ENCODE data around the gene RABL3. TPM values are rescaled to one million over a fixed set of nuclear protein-coding genes. Genes with fewer than 3 reads are reported as not detected.
"Not testable (repeated sequence)": the region's sequence is repeated elsewhere in the genome, so short reads cannot be mapped to it uniquely, and the experiment has no call there.

The RABL3 gene
- total RNA-seq, 6 donors from 2014 or later: 4.9 to 20.1 (median 14.2) TPM

DNA sequence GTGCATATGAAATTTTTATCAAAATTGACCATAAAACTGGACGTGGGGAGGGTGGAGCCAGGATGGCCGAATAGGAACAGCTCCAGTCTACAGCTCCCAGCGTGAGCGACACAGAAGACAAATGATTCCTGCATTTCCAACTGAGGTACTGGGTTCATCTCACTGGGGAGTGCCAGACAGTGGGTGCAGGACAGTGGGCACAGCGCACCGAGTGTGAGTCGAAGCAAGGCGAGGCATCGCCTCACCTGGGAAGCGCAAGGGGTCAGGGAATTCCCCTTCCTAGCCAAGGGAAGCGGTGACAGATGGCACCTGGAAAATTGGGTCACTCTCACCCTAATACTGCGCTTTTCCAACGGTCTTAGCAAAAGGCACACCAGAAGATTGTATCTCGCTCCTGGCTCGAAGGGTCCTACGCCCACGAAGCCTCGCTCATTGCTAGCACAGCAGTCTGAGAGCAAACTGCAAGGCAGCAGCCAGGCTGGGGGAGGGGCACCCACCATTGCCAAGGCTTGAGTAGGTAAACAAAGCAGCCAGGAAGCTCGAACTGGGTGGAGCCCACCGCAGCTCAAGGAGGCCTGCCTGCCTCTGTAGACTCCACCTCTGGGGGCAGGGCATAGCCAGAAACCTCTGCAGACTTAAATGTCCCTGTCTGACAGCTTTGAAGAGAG, 23.0 kb downstream of the RABL3 start:
- peak overlapping the region; percentile 42 to 75 (median 57) for H3K27ac ChIP-seq
- TF ChIP-seq EP300 (IDR thresholded peaks at IDR 0.05): peak in 1 of 4 donors; percentile 46
- TF ChIP-seq, protein P1, sequence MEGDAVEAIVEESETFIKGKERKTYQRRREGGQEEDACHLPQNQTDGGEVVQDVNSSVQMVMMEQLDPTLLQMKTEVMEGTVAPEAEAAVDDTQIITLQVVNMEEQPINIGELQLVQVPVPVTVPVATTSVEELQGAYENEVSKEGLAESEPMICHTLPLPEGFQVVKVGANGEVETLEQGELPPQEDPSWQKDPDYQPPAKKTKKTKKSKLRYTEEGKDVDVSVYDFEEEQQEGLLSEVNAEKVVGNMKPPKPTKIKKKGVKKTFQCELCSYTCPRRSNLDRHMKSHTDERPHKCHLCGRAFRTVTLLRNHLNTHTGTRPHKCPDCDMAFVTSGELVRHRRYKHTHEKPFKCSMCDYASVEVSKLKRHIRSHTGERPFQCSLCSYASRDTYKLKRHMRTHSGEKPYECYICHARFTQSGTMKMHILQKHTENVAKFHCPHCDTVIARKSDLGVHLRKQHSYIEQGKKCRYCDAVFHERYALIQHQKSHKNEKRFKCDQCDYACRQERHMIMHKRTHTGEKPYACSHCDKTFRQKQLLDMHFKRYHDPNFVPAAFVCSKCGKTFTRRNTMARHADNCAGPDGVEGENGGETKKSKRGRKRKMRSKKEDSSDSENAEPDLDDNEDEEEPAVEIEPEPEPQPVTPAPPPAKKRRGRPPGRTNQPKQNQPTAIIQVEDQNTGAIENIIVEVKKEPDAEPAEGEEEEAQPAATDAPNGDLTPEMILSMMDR (IDR thresholded peaks at IDR 0.05): peak in 3 of 6 experiments; percentile 15 to 31 (median 31)
- peak in 1 of 4 donors; percentile 42 for TF ChIP-seq POLR2A (IDR thresholded peaks at IDR 0.05)
- TF ChIP-seq POLR2AphosphoS5 (IDR thresholded peaks at IDR 0.05): peak; percentile 27 to 64
- H3K4me3 ChIP-seq: peak overlapping the region in 3 of 4 donors; percentile 49 to 61 (median 56)
- ATAC-seq (ENCODE audit: low FRiP score in 2 of 2); H3K9me3 ChIP-seq; H3K4me1 ChIP-seq; H3K36me3 ChIP-seq; H3K27me3 ChIP-seq: not testable (repeated sequence)
- peak; percentile 46 to 86 for DNase-seq
- 56 to 58% methylated on average over 15 to 20 of the region's 20 CpGs for WGBS, 2 donors

- no peaks in the 10 kb centered on the region for H3K4me1 ChIP-seq
- no peak overlapping the region for H3K27ac ChIP-seq
- DNase-seq (no peak), ATAC-seq (ENCODE audit: low FRiP score in 2 of 2) (no peak)
- peaks cover 0 to 15% (median 1%) of the 10 kb centered on the region in 4 donors for H3K36me3 ChIP-seq
- no peak overlapping the region for H3K4me3 ChIP-seq
- H3K27me3 ChIP-seq: no peaks in the 10 kb centered on the region
- H3K9me3 ChIP-seq: no peaks in the 10 kb centered on the region
- no peak for TF ChIP-seq EP300 (IDR thresholded peaks at IDR 0.05)
- TF ChIP-seq POLR2AphosphoS5 (IDR thresholded peaks at IDR 0.05): no peak
- TF ChIP-seq, protein P1 (IDR thresholded peaks at IDR 0.05): no peak
- no peak for TF ChIP-seq POLR2A (IDR thresholded peaks at IDR 0.05)
Observed at GRCh38 chr3:120713262-120713661, 29.1 kb downstream of the RABL3 start.

DNA sequence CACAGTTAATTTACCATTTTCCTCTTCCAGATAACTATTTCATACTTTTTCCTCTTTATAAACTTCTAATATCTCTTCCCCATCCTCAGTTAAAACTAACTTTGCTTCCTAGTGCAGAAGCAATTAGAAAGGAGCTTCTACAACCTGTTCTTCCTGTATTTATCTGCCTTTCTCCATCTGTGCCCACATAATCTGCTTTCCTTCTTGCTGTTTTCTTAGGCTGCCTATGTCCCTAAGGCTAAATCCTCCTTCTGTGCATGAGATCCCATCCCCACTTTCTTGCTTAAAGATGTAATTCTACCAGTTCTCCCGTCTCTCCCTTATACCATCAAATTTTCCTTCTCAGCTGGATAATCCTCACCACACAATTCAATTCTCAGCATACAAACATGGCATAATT, 31.9 kb downstream of the RABL3 start:
- DNase-seq (no peak), ATAC-seq (ENCODE audit: low FRiP score in 2 of 2) (no peak)
- no peaks in the 10 kb centered on the region for H3K27me3 ChIP-seq
- H3K4me1 ChIP-seq: no peaks in the 10 kb centered on the region
- TF ChIP-seq, protein P1 (IDR thresholded peaks at IDR 0.05): no peak
- TF ChIP-seq POLR2A (IDR thresholded peaks at IDR 0.05) (no peak), POLR2AphosphoS5 (IDR thresholded peaks at IDR 0.05) (no peak), EP300 (IDR thresholded peaks at IDR 0.05) (no peak)
- H3K9me3 ChIP-seq: no peaks in the 10 kb centered on the region
- 88 to 100% methylated on average over 1 of the region's 1 CpG for WGBS, 2 donors
- H3K36me3 ChIP-seq: peaks cover 0 to 20% (median 1%) of the 10 kb centered on the region in 4 donors
- H3K27ac ChIP-seq: no peak overlapping the region
- no peak overlapping the region for H3K4me3 ChIP-seq

DNA sequence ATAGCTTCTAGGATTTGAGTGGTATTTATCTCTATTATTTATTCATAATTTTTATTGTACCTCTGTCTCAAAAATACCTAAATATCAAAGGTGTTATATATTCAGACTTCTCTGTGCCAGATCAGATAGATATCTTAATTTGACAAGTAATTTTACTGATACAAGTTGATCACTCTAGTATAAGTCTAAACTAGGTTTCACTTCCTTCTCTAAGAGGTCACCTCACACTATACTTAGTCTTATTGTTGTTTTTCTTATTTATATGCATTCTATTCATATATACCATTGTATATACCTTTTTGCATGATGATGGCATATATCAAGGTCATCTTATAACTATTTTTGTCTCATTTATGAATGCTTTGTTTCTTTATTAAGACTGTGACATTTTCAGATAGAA, 33.9 kb downstream of the RABL3 start:
- TF ChIP-seq, protein P1 (IDR thresholded peaks at IDR 0.05): no peak
- TF ChIP-seq POLR2AphosphoS5 (IDR thresholded peaks at IDR 0.05) (no peak), EP300 (IDR thresholded peaks at IDR 0.05) (no peak), POLR2A (IDR thresholded peaks at IDR 0.05) (no peak)
- H3K27ac ChIP-seq: no peak overlapping the region
- DNase-seq: no peak
- no peak for ATAC-seq (ENCODE audit: low FRiP score in 2 of 2)
- H3K4me3 ChIP-seq: no peak overlapping the region
- no peaks in the 10 kb centered on the region for H3K4me1 ChIP-seq
- no peaks in the 10 kb centered on the region for H3K9me3 ChIP-seq
- H3K36me3 ChIP-seq: peaks cover 0 to 31% (median 1%) of the 10 kb centered on the region in 4 donors
- H3K27me3 ChIP-seq: no peaks in the 10 kb centered on the region

DNA sequence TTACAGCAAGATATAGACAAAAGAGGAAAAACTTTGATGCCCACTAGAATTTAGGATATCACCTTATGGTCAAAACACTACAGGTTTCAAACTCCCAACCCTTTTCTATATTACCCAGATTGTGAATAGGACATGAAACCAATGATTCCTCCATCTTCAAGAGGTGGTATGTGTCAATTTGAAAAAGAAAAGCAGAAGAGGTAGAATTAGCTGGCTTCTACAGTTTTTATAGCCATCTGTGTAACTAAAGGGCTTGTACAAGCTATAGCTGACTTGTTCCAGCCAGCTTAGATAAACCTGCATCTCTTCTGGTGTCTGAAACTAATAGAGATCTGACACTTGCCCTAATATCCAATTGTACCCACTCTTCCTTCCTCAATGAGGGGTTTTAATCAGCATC, 35.4 kb downstream of the RABL3 start:
- no peak for ATAC-seq (ENCODE audit: low FRiP score in 2 of 2)
- H3K4me1 ChIP-seq: no peaks in the 10 kb centered on the region
- H3K9me3 ChIP-seq: no peaks in the 10 kb centered on the region
- no peak for DNase-seq
- TF ChIP-seq POLR2AphosphoS5 (IDR thresholded peaks at IDR 0.05) (no peak), POLR2A (IDR thresholded peaks at IDR 0.05) (no peak), EP300 (IDR thresholded peaks at IDR 0.05) (no peak)
- TF ChIP-seq, protein P1 (IDR thresholded peaks at IDR 0.05): no peak
- H3K4me3 ChIP-seq: no peak overlapping the region
- no peaks in the 10 kb centered on the region for H3K27me3 ChIP-seq
- H3K36me3 ChIP-seq: peaks cover 0 to 31% (median 1%) of the 10 kb centered on the region in 4 donors
- H3K27ac ChIP-seq: no peak overlapping the region

Measured in upper lobe of left lung (tissue), 6 donors.